Lower leg skin (tissue), 3 donors: Measurements from ENCODE around the gene ATP5F1D.

Experiments used
- CTCF ChIP-seq, 3 donors: fragments of 450-650 bp; IDR thresholded peaks; one replicate each; pipeline ENCODE4 v1.5.1; 2016; ENCODE audit warnings: antibody characterized with exemption in 3 of 3, mild to moderate bottlenecking in 3 of 3, moderate library complexity in 2 of 3
- POLR2A ChIP-seq, 2 donors: fragments of 450-650 bp; IDR thresholded peaks; one replicate each; pipeline ENCODE4 v1.6.1; 2016 to 2017; ENCODE audit warnings: antibody characterized with exemption in 2 of 2, mild to moderate bottlenecking in 1 of 2, moderate library complexity in 1 of 2

GRCh38 chr19:1275976-1276627 lies 34.6 kb downstream of the ATP5F1D start:
- no peak for TF ChIP-seq POLR2A (IDR thresholded peaks at IDR 0.05)
- TF ChIP-seq CTCF (IDR thresholded peaks at IDR 0.05): no peak
